VCaP (cell line): ENCODE results near the gene KATNB1.
"Not testable (repeated sequence)": the region's sequence is repeated elsewhere in the genome, so short reads cannot be mapped to it uniquely, and the experiment has no call there.

ENCODE experiments used
- H3K27ac ChIP-seq: fragments of 450-650 bp; 2 replicates; pipeline ENCODE4 v1.5.1; 2017
- CTCF ChIP-seq: fragments of 450-650 bp; conservative IDR thresholded peaks from 2 replicates; pipeline ENCODE4 v1.5.1; 2017; ENCODE audit warnings: mild to moderate bottlenecking, moderate library complexity

The KATNB1 gene

DNA sequence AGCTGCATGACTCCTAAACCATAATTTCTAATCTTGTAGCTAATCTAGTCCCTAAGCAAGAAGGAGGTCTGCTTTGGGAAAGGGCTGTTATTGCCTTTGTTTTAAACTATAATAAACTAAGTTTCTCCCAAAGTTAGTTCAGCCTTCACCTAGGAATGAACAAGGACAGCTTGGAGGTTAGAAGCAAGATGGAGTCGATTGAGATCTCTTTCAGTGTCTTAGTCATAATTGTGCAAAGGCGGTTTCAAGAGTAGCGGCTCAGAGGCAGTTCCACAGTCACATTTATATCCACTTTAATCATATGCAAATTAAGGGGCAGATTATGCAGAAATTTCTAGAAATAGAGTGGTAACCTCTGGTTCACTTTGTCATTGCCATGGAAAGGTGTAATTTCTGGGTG, 23.6 kb upstream of the KATNB1 start:
- no peak for TF ChIP-seq CTCF
- H3K27ac ChIP-seq, result no peak overlapping the region

GRCh38 chr16:57712569-57712968, 23.0 kb upstream of the KATNB1 start:
- not testable (repeated sequence) for H3K27ac ChIP-seq

DNA sequence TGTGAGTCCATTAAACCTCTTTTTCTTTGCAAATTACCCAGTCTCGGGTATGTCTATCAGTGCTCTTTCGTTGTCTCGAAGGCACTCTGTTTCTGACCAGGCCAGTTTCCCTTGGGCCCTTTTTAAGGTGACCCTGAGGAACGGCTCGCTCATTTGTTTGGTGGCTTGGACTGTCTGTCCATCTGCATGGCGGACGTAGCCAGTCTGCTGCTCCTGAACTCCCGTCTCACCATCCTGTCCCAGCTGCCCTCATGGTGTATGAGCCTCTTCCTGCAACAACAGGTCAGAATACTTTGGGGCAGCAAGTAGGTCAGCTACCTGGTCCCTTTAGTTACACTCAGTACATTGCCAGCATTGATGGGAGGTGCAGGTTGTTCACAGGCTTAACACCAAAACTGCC, 22.0 kb upstream of the KATNB1 start:
- no peak overlapping the region for H3K27ac ChIP-seq
- TF ChIP-seq CTCF, result no peak

- H3K27ac ChIP-seq, result no peak overlapping the region
- TF ChIP-seq CTCF, result no peak
Measured at GRCh38 chr16:57714047-57714446, 21.5 kb upstream of the KATNB1 start.

DNA sequence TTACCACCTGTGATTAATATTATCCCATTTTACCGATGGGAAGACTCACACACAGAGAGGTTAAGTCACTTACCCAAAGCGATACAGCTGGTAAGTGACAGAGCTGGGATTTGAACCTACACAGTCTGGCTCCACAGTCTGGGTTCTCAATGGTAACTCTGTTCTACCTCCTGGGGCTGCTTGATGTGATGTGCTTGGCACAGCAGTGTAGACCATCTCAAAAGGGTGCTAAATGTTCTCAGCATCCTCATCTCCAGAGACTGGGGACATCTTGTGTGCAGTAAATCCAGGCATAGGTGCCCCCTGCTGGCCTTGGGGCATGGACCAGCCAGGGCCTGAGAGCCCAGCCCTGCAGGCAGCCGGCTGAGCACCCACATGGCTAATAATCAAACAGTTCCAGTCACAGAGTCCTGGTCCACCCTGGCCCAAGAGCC, 15.4 kb upstream of the KATNB1 start:
- no peak overlapping the region for H3K27ac ChIP-seq
- TF ChIP-seq CTCF, result peak; percentile 71

- no peak for TF ChIP-seq CTCF
- no peak overlapping the region for H3K27ac ChIP-seq
Measured at GRCh38 chr16:57721356-57722209, 14.0 kb upstream of the KATNB1 start.

- no peak for TF ChIP-seq CTCF
- no peak overlapping the region for H3K27ac ChIP-seq
Measured at GRCh38 chr16:57722210-57722499, 13.4 kb upstream of the KATNB1 start.

DNA sequence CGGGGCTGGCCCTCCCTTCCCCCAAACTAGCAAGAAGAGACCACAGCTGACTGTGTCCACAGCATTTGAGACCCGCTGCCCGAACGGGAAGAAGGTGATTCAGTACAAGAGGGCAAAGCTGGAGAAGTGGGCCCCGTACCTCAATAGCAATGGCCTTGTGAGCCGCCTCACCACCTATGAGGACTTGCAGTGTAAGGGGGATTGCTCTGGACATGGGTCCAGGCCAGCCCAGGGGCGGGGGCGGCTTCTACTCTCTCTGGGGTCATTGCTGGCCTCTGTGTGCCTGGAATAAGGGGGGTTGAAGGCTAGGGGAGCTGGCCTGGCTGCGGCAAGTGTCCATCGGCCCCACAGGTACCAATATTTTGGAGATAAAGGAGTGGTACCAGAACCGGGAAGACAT, 12.9 kb upstream of the KATNB1 start:
- no peak for TF ChIP-seq CTCF
- H3K27ac ChIP-seq, result no peak overlapping the region
